GM12878 (cell line): ENCODE measurements around the gene SNCG. TPM values are rescaled to one million over a fixed set of nuclear protein-coding genes. Genes with fewer than 3 reads are reported as not detected.
A peak's percentile ranks its signal among the peaks of the same experiment; 100 is the strongest.

ENCODE experiments used
- ATAC-seq: fragments of 200-7000 bp; cut with Tn5 transposase; 3 replicates; pipeline ENCODE4 v1.9.1; 2020; ENCODE audit warnings: mild to moderate bottlenecking, moderate library complexity
- BruUV-seq: library from RNA; stranded (reverse); fragments of 400-500 nt; replicated peaks from 2 replicates; lab custom pipeline; 2021; lab: Mats Ljungman, UMichigan
- CTCF ChIA-PET: fragments of 300-600 bp; sonication (Branson Sonifier 250); formaldehyde crosslinking; extraction: SDS; loops from one replicate; lab custom pipeline; 2021; ENCODE audit warnings: inconsistent platforms; lab: Yijun Ruan, JAX
- POLR2A ChIA-PET: fragments of 350-600 bp; formaldehyde crosslinking; extraction: SDS; loops from one replicate; lab custom pipeline; 2021; ENCODE audit warnings: inconsistent platforms; lab: Charles Lee
- RAD21 ChIA-PET: fragments of 300-600 bp; sonication (Branson Sonifier 250); formaldehyde crosslinking; loops from one replicate; lab custom pipeline; 2023; ENCODE audit warnings: antibody characterized with exemption; ENCODE audit not compliant: unreplicated experiment; lab: Charles Lee
- SMC1A ChIA-PET: fragments of 300-600 bp; sonication (Branson Sonifier 250); formaldehyde crosslinking; loops from one replicate; lab custom pipeline; 2023; ENCODE audit not compliant: unreplicated experiment, uncharacterized antibody; lab: Charles Lee
- DNase-seq: peaks from one replicate; pipeline ENCODE4 v3.0.0-alpha.2; 2011; ENCODE audit warnings: low read depth, low spot score
- FAIRE-seq: peaks from 3 replicates; lab custom pipeline; 2011; peaks lifted over from hg19 to GRCh38; lab: Jason Lieb, UNC
- H2AFZ ChIP-seq: 2 replicates; pipeline ENCODE4 v1.6.0; 2011; ENCODE audit warnings: low read depth, low read length, control low read depth; ENCODE audit not compliant: control insufficient read depth
- H3K27ac ChIP-seq: 2 replicates; pipeline ENCODE4 v1.5.1; 2011; ENCODE audit warnings: control low read depth; ENCODE audit not compliant: control insufficient read depth, insufficient read depth
- H3K27me3 ChIP-seq, 2 experiments: replicated peaks in 1 of 2; 2 replicates each; pipeline versions ENCODE4 v1.6.0 to v1.6.1; 2011; ENCODE audit warnings: low read length in 1 of 2; ENCODE audit not compliant: control insufficient read depth in 2 of 2, insufficient read depth in 2 of 2
- H3K36me3 ChIP-seq, 2 experiments: 2 replicates each; pipeline ENCODE4 v1.5.1; 2011; ENCODE audit warnings: low read length in 1 of 2; ENCODE audit not compliant: control insufficient read depth in 2 of 2, insufficient read depth in 2 of 2
- H3K4me1 ChIP-seq: 2 replicates; pipeline ENCODE4 v1.6.1; 2011; ENCODE audit warnings: mild to moderate bottlenecking, low read length, moderate library complexity, mixed read lengths; ENCODE audit not compliant: control insufficient read depth, insufficient read depth
- H3K4me2 ChIP-seq: 2 replicates; pipeline ENCODE4 v1.6.0; 2011; ENCODE audit warnings: control low read depth; ENCODE audit not compliant: control insufficient read depth, insufficient read depth
- H3K4me3 ChIP-seq: fragments of 200-600 bp; sonication (generic); 2 replicates; pipeline ENCODE4 v1.5.1; 2016
- H3K79me2 ChIP-seq: 2 replicates; pipeline ENCODE4 v1.6.0; 2011; ENCODE audit warnings: low read length; ENCODE audit not compliant: control insufficient read depth, insufficient read depth
- H3K9ac ChIP-seq: 2 replicates; pipeline ENCODE4 v1.8.0; 2011; ENCODE audit warnings: low read length, control low read depth, mixed read lengths; ENCODE audit not compliant: control insufficient read depth, insufficient read depth
- H3K9me3 ChIP-seq: replicated peaks from 3 replicates; pipeline ENCODE4 v1.5.1; 2011; ENCODE audit warnings: mild to moderate bottlenecking, low read length; ENCODE audit not compliant: control insufficient read depth, insufficient read depth
- H4K20me1 ChIP-seq: 2 replicates; pipeline ENCODE4 v1.6.0; 2011; ENCODE audit not compliant: control insufficient read depth, insufficient read depth
- CHD1 ChIP-seq: IDR thresholded peaks from 2 replicates; pipeline ENCODE4 v1.6.1; 2012; ENCODE audit warnings: low read depth, low read length, improper control_type of control experiment
- NBN ChIP-seq: fragments of 450-650 bp; IDR thresholded peaks from 2 replicates; pipeline ENCODE4 v1.6.1; 2016
- WGBS: methylation state at CpG from one replicate; pipeline ENCODE4 v1.1.6; 2016; ENCODE audit warnings: low lambda C conversion rate; ENCODE audit not compliant: insufficient replicate concordance, insufficient coverage; ENCODE audit errors: missing lambda C conversion rate; 5-methylcytosine and 5-hydroxymethylcytosine counted together
- in situ Hi-C: fragments of 300-500 bp; cut with MboI; formaldehyde crosslinking; loops from 9 replicates; pipeline ENCODE4 v1.14.3; 2018; ENCODE audit warnings: mixed read lengths
- intact Hi-C: fragments of 100-400 bp; cut with micrococcal nuclease; formaldehyde crosslinking; loops from one replicate; pipeline ENCODE4 v1.14.2; 2022; ENCODE audit not compliant: unreplicated experiment
- polyA plus RNA-seq, 11 experiments: library from polyadenylated mRNA; depleted of rRNA in 4 of 11; unstranded in 6 of 11; stranded (reverse) in 5 of 11; fragments of >200 nt; fragmentation: Nextera tagmentation in 4 of 11; fragmentation: Illumina TruSeq in 1 of 11; extraction: Ambion mirVana in 4 of 11; extraction: Trizol in 1 of 11; gene quantifications; 1 replicate in 1 of 11; 2 replicates in 10 of 11; pipeline versions ENCODE4 v1.2.1 to v1.2.3, GENCODE V29; 2011 to 2016; ENCODE audit warnings: inconsistent platforms in 2 of 11, missing spikeins in 2 of 11, low read depth in 1 of 11
- total RNA-seq, 4 experiments: library from RNA; depleted of rRNA in 3 of 4; stranded (reverse); fragments of >200 nt in 3 of 4; fragmentation: Illumina TruSeq in 1 of 4; extraction: Trizol in 1 of 4; gene quantifications; 2 replicates each; pipeline versions ENCODE4 v1.2.1 to v1.2.3, GENCODE V29; 2013 to 2021
- TF ChIP-seq, protein P1 (sequence below): fragments of 450-650 bp; IDR thresholded peaks from 2 replicates; pipeline ENCODE4 v1.6.1; 2018; ENCODE audit warnings: mild to moderate bottlenecking, low read depth, moderate library complexity; ENCODE audit not compliant: partially characterized antibody

The SNCG gene
- total and polyA plus RNA-seq, 10 of the 15 experiments (the other 5 are each of a cell fraction or from before 2014, with no cell fraction given) = 0.22 to 1.3 (median 0.42) TPM; not detected in 6

DNA sequence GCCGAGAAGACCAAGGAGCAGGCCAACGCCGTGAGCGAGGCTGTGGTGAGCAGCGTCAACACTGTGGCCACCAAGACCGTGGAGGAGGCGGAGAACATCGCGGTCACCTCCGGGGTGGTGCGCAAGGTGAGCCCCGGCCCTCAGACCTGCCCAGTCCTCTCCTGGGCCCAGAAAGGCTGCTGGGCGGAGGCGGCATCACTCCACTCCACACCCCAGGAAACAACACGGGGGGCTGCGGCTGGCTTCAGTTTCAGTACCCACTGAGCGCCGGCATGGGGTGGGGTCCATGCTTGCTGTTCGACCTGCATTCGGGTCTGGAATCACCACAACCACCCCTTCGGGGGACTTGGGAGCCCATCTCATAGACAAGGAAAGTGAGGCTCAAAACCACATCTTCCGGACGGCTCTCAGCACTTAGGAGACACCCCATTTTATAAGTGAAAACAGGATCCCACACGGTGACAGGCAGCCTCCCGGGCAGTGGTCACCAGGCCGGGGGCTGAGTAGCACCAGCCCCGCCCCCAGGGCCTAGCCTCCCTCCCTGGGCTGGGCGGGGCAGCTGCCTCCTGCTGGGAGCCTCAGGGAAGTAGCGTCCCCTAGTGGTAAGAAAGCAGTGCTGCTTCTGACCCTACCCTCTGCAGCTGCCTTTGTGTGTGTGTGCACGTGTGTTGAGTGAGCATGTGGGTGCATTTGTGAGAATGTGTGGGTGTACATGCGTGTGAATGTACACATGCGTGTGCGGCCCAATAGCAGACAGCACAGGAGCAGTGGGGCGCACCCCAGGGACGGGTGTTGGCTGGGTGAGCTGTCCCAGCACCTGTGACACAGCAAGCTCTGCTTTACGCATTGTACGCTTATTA lies 1.8 kb downstream of the SNCG start (continued):
- TF ChIP-seq, protein P1, sequence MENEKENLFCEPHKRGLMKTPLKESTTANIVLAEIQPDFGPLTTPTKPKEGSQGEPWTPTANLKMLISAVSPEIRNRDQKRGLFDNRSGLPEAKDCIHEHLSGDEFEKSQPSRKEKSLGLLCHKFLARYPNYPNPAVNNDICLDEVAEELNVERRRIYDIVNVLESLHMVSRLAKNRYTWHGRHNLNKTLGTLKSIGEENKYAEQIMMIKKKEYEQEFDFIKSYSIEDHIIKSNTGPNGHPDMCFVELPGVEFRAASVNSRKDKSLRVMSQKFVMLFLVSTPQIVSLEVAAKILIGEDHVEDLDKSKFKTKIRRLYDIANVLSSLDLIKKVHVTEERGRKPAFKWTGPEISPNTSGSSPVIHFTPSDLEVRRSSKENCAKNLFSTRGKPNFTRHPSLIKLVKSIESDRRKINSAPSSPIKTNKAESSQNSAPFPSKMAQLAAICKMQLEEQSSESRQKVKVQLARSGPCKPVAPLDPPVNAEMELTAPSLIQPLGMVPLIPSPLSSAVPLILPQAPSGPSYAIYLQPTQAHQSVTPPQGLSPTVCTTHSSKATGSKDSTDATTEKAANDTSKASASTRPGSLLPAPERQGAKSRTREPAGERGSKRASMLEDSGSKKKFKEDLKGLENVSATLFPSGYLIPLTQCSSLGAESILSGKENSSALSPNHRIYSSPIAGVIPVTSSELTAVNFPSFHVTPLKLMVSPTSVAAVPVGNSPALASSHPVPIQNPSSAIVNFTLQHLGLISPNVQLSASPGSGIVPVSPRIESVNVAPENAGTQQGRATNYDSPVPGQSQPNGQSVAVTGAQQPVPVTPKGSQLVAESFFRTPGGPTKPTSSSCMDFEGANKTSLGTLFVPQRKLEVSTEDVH = no peak

DNA sequence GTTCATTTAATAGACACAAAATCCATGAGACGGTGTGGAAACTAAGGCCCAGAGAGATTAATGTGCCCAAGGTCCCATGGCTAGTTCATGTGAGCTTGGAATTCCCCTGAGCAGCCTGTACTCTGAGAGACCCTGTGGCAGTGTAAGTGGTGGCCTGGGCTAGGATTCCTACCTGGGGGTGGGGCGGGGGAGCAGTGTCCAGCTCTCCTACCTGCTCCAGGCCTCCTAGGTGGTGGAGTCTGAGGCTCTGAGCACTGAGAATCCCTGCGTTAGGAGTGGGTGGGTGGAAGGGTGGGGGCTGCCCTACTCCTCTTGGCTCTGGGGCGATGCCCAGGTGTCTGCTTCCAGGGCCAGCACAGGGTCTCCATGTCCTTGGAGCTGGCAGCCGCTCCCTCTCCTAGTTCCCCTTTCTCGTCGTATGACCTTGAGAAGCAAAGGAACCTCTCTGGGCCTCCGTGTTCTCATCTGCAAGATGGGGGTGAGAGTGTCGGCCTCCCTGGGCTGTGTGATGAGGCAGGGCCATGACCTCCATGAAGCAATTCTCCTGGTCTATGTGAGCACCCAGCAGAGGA lies 2.5 kb downstream of the SNCG start:
- ATAC-seq (peak; percentile 5), FAIRE-seq (no peak), DNase-seq (no peak)
- Histone ChIP-seq H3K4me3 (no peak overlapping the region), H3K36me3 (no peaks in the 10 kb centered on the region), H3K79me2 (no peaks in the 10 kb centered on the region), H3K9ac (no peak overlapping the region), H3K9me3 (no peaks in the 10 kb centered on the region), H3K27ac (no peak overlapping the region), H4K20me1 (no peaks in the 10 kb centered on the region), H2AFZ (peak overlapping the region; percentile 55; the same call in 1 of the 2 replicates), H3K4me2 (no peak overlapping the region), H3K4me1 (peaks cover 32% of the 10 kb centered on the region), H3K27me3 (no peaks in the 10 kb centered on the region)
- BruUV-seq = no TSS peak
- ChIA-PET SMC1A (interaction anchor here (1.0 kb wide), 1 partner anchor 28 kb away, joined by 3 read pairs; no protein-coding TSS in a partner anchor), RAD21 (interaction anchor here (0.6 to 1.2 kb wide), 7 partner anchors 10 to 318 kb away, joined by 3 to 12 read pairs (median 4); no protein-coding TSS in a partner anchor), POLR2A (interaction anchor here (1.0 kb wide), 1 partner anchor 274 kb away, joined by 5 read pairs; no protein-coding TSS in a partner anchor), CTCF (interaction anchor here (0.8 to 2.8 kb wide), 16 partner anchors 8 to 273 kb away, joined by 3 to 14 read pairs (median 4); no protein-coding TSS in a partner anchor)
- in situ Hi-C loops = no loop called here
- 37% methylated on average over 9 of the region's 9 CpGs for WGBS
- TF ChIP-seq CHD1 (no peak), NBN (0 out of 2 replicates have a peak, but pooled peaks have one; percentile 0)
- intact Hi-C loops = no loop called here
